H1 (cell line): ENCODE results near the gene ADAM22. TPM values are rescaled to one million over a fixed set of nuclear protein-coding genes. Genes with fewer than 3 reads are reported as not detected.

ENCODE experiments used
- CTCF ChIA-PET: fragments of 300-600 bp; sonication (Branson Sonifier 250); formaldehyde crosslinking; loops from one replicate; lab custom pipeline; 2021; ENCODE audit not compliant: partially characterized antibody; lab: Charles Lee
- POLR2A ChIA-PET: fragments of 300-600 bp; sonication (Branson Sonifier 250); formaldehyde crosslinking; loops from one replicate; lab custom pipeline; 2021; ENCODE audit warnings: inconsistent platforms; ENCODE audit not compliant: partially characterized antibody; lab: Charles Lee
- DNase-seq, 2 experiments: peaks; one replicate each; pipeline versions ENCODE4 v3.0.0 to v3.0.0-alpha.2; 2010 to 2022; ENCODE audit warnings: low spot score in 2 of 2, low read depth in 1 of 2, mixed read lengths in 1 of 2
- FAIRE-seq: peaks from 2 replicates; lab custom pipeline; 2011; peaks lifted over from hg19 to GRCh38; lab: Jason Lieb, UNC
- H2AFZ ChIP-seq: 2 replicates; pipeline ENCODE4 v1.8.1; 2012; ENCODE audit warnings: low read length, inconsistent platforms
- H2AK5ac ChIP-seq: 2 replicates; pipeline ENCODE4 v1.6.1; 2013; ENCODE audit warnings: low read depth, low read length
- H2BK120ac ChIP-seq: replicated peaks from 2 replicates; pipeline ENCODE3; 2013; ENCODE audit warnings: low read depth, low read length, inconsistent platforms
- H2BK12ac ChIP-seq: 2 replicates; pipeline ENCODE4 v1.6.1; 2013; ENCODE audit warnings: low read depth, low read length
- H2BK15ac ChIP-seq: 2 replicates; pipeline ENCODE4 v1.6.1; 2013; ENCODE audit warnings: low read length
- H2BK20ac ChIP-seq: 2 replicates; pipeline ENCODE4 v1.6.1; 2013; ENCODE audit warnings: low read length
- H2BK5ac ChIP-seq: 2 replicates; pipeline ENCODE4 v1.6.1; 2013; ENCODE audit warnings: low read depth, low read length
- H3K14ac ChIP-seq: 2 replicates; pipeline ENCODE4 v1.6.1; 2013; ENCODE audit warnings: inconsistent platforms; ENCODE audit not compliant: insufficient read length
- H3K18ac ChIP-seq: 2 replicates; pipeline ENCODE4 v1.6.1; 2013; ENCODE audit warnings: low read length; ENCODE audit errors: extremely low read depth
- H3K23ac ChIP-seq: 2 replicates; pipeline ENCODE4 v1.6.1; 2013; ENCODE audit warnings: inconsistent platforms; ENCODE audit not compliant: insufficient read length
- H3K23me2 ChIP-seq: 2 replicates; pipeline ENCODE4 v1.6.1; 2013; ENCODE audit warnings: low read depth, low read length
- H3K27ac ChIP-seq: 2 replicates; pipeline ENCODE4 v1.6.1; 2011; ENCODE audit warnings: low read depth, low read length, inconsistent platforms
- H3K27me3 ChIP-seq, 4 experiments: replicated peaks in 1 of 4; 1 replicate in 1 of 4; 2 replicates in 3 of 4; pipeline versions ENCODE4 v1.6.1 to v1.8.1; 2011 to 2013; ENCODE audit warnings: low read length in 3 of 4, mild to moderate bottlenecking in 3 of 4, inconsistent platforms in 2 of 4, mixed read lengths in 2 of 4, moderate library complexity in 1 of 4; ENCODE audit not compliant: control insufficient read depth in 3 of 4, insufficient read depth in 3 of 4; ENCODE audit errors: extremely low read depth in 1 of 4
- H3K36me3 ChIP-seq, 4 experiments: 2 replicates each; pipeline versions ENCODE4 v1.6.1 to v1.8.1; 2011 to 2013; ENCODE audit warnings: mild to moderate bottlenecking in 4 of 4, low read length in 3 of 4, moderate library complexity in 2 of 4, control low read depth in 1 of 4, inconsistent platforms in 1 of 4; ENCODE audit not compliant: insufficient read depth in 4 of 4, control insufficient read depth in 2 of 4
- H3K4ac ChIP-seq: replicated peaks from 2 replicates; pipeline ENCODE3; 2013; ENCODE audit warnings: low read length, low read depth, mixed read lengths, inconsistent platforms; ENCODE audit not compliant: insufficient read length
- H3K4me1 ChIP-seq, 4 experiments: replicated peaks in 1 of 4; 1 replicate in 1 of 4; 2 replicates in 3 of 4; pipeline versions ENCODE4 v1.6.1 to v1.8.1; 2011 to 2013; ENCODE audit warnings: low read length in 3 of 4, inconsistent platforms in 2 of 4, mixed read lengths in 1 of 4; ENCODE audit not compliant: insufficient read depth in 4 of 4, control insufficient read depth in 3 of 4
- H3K4me2 ChIP-seq, 2 experiments: 2 replicates each; pipeline versions ENCODE4 v1.6.1 to v1.8.1; 2011 to 2013; ENCODE audit warnings: low read depth in 2 of 2, low read length in 2 of 2, control low read depth in 1 of 2, inconsistent platforms in 1 of 2, mild to moderate bottlenecking in 1 of 2; ENCODE audit not compliant: insufficient read depth in 1 of 2
- H3K4me3 ChIP-seq, 4 experiments: fragments of 200-600, 300-600 bp in 1 of 4; sonication (generic), shearing (Covaris generic), sonication (Bioruptor Twin) in 1 of 4; 2 replicates each; pipeline versions ENCODE4 v1.5.1 to v1.8.1; 2011 to 2016; ENCODE audit warnings: low read length in 4 of 4, low read depth in 3 of 4, control low read depth in 2 of 4, inconsistent platforms in 2 of 4, mild to moderate bottlenecking in 2 of 4, mixed read lengths in 1 of 4, moderate library complexity in 1 of 4; ENCODE audit not compliant: insufficient read depth in 2 of 4; ENCODE audit errors: extremely low read depth in 1 of 4
- H3K56ac ChIP-seq: replicated peaks from 2 replicates; pipeline ENCODE3; 2013; ENCODE audit warnings: low read depth, mild to moderate bottlenecking, mixed read lengths, low read length, inconsistent platforms; ENCODE audit not compliant: insufficient read length
- H3K79me1 ChIP-seq: 2 replicates; pipeline ENCODE4 v1.6.1; 2013; ENCODE audit warnings: low read depth, low read length, control low read depth
- H3K79me2 ChIP-seq, 2 experiments: 2 replicates each; pipeline versions ENCODE4 v1.6.1 to v1.8.1; 2012 to 2013; ENCODE audit warnings: low read length in 2 of 2, mild to moderate bottlenecking in 2 of 2, inconsistent platforms in 1 of 2; ENCODE audit not compliant: insufficient read depth in 2 of 2, control insufficient read depth in 1 of 2
- H3K9ac ChIP-seq, 4 experiments: replicated peaks in 1 of 4; 1 replicate in 1 of 4; 2 replicates in 3 of 4; pipeline versions ENCODE4 v1.6.1 to v1.8.1; 2011 to 2013; ENCODE audit warnings: low read depth in 3 of 4, low read length in 3 of 4, control low read depth in 2 of 4, mild to moderate bottlenecking in 2 of 4, moderate library complexity in 2 of 4, inconsistent platforms in 1 of 4; ENCODE audit errors: extremely low read depth in 1 of 4
- H3K9me3 ChIP-seq, 2 experiments: 2 replicates each; pipeline versions ENCODE4 v1.6.1 to v1.8.1; 2012 to 2013; ENCODE audit warnings: mild to moderate bottlenecking in 2 of 2, moderate library complexity in 2 of 2, control low read depth in 1 of 2, inconsistent platforms in 1 of 2, low read depth in 1 of 2, low read length in 1 of 2, mixed read lengths in 1 of 2; ENCODE audit not compliant: insufficient read depth in 2 of 2
- H4K20me1 ChIP-seq, 2 experiments: replicated peaks in 1 of 2; 2 replicates each; pipeline versions ENCODE3 to v1.8.1; 2011 to 2013; ENCODE audit warnings: inconsistent platforms in 2 of 2, low read length in 2 of 2, mild to moderate bottlenecking in 1 of 2; ENCODE audit not compliant: insufficient read depth in 2 of 2, control insufficient read depth in 1 of 2
- H4K5ac ChIP-seq: 2 replicates; pipeline ENCODE4 v1.6.1; 2013; ENCODE audit warnings: low read length, low read depth, mixed read lengths, inconsistent platforms; ENCODE audit not compliant: insufficient read length
- H4K8ac ChIP-seq: 2 replicates; pipeline ENCODE4 v1.8.0; 2013; ENCODE audit warnings: mild to moderate bottlenecking, moderate library complexity, low read length, inconsistent platforms; ENCODE audit not compliant: insufficient read depth; ENCODE audit errors: extremely low read depth
- H4K91ac ChIP-seq: replicated peaks from 2 replicates; pipeline ENCODE3; 2013; ENCODE audit warnings: low read length, mixed read lengths, inconsistent platforms; ENCODE audit not compliant: insufficient read length
- ATF3 ChIP-seq: IDR thresholded peaks from 2 replicates; pipeline ENCODE4 v1.6.1; 2011; ENCODE audit warnings: low read depth, mild to moderate bottlenecking, low read length; ENCODE audit not compliant: insufficient read depth
- KDM4A ChIP-seq: IDR thresholded peaks from one replicate; pipeline ENCODE4 v1.7.1; 2012; ENCODE audit warnings: low read depth, mild to moderate bottlenecking, moderate library complexity, low read length, inconsistent platforms; ENCODE audit not compliant: severe bottlenecking
- NANOG ChIP-seq: IDR thresholded peaks from 2 replicates; pipeline ENCODE4 v1.6.1; 2011; ENCODE audit warnings: low read length, low read depth, mild to moderate bottlenecking, inconsistent platforms; ENCODE audit not compliant: insufficient read depth, poor library complexity, severe bottlenecking
- POU5F1 ChIP-seq: IDR thresholded peaks from 2 replicates; pipeline ENCODE4 v1.6.1; 2011; ENCODE audit warnings: low read depth, mild to moderate bottlenecking, low read length, moderate library complexity
- RNF2 ChIP-seq: fragments of 200-900, 300-1000 bp; sonication (generic); IDR thresholded peaks from 2 replicates; pipeline ENCODE4 v1.7.1; 2016; ENCODE audit warnings: borderline replicate concordance, low read depth, mild to moderate bottlenecking, antibody characterized with exemption, low read length; ENCODE audit not compliant: poor library complexity, severe bottlenecking; ENCODE audit errors: missing control alignments
- SP2 ChIP-seq: IDR thresholded peaks from 2 replicates; pipeline ENCODE4 v1.6.1; 2012; ENCODE audit warnings: mild to moderate bottlenecking, low read length, inconsistent platforms
- SUZ12 ChIP-seq: fragments of 200-600 bp; sonication (generic); IDR thresholded peaks from 2 replicates; pipeline ENCODE4 v1.6.1; 2012; ENCODE audit warnings: mild to moderate bottlenecking, inconsistent platforms, low read length, moderate library complexity, mixed read lengths
- TAF1 ChIP-seq: IDR thresholded peaks from 2 replicates; pipeline ENCODE4 v1.6.1; 2011; ENCODE audit warnings: mild to moderate bottlenecking, low read depth, low read length
- TCF12 ChIP-seq: IDR thresholded peaks from 2 replicates; pipeline ENCODE4 v1.6.1; 2011; ENCODE audit warnings: low read depth, mild to moderate bottlenecking, low read length
- YY1 ChIP-seq: IDR thresholded peaks from 2 replicates; pipeline ENCODE4 v1.6.1; 2011; ENCODE audit warnings: low read depth, mild to moderate bottlenecking, low read length
- WGBS, 2 experiments: shearing (Covaris generic) in 1 of 2; methylation state at CpG; one replicate each; pipeline versions ENCODE4 v1.1.6 to v1.1.7; 2013 to 2015; ENCODE audit warnings: low lambda C conversion rate in 2 of 2, mixed read lengths in 2 of 2, inconsistent platforms in 1 of 2, low coverage in 1 of 2, missing lambda C conversion rate in 1 of 2; ENCODE audit not compliant: insufficient replicate concordance in 2 of 2, insufficient coverage in 1 of 2, insufficient read length in 1 of 2; ENCODE audit errors: extremely low coverage in 1 of 2, missing lambda C conversion rate in 1 of 2; 5-methylcytosine and 5-hydroxymethylcytosine counted together
- polyA plus RNA-seq, 7 experiments: library from polyadenylated mRNA; depleted of rRNA in 3 of 7; stranded (reverse) in 5 of 7; unstranded in 2 of 7; fragments of >200 nt in 5 of 7; fragments of 200-250 nt in 2 of 7; gene quantifications; 1 replicate in 5 of 7; 2 replicates in 1 of 7; 4 replicates in 1 of 7; pipeline versions ENCODE4 v1.2.1 to v1.2.3, GENCODE V29; 2011 to 2013; ENCODE audit warnings: missing spikeins in 2 of 7, mixed read lengths in 2 of 7
- total RNA-seq: library from RNA; stranded (reverse); fragmentation: NEBNext Ultra II Directional; extraction: Animal tissue kit (Norgen Biotek cat#: 25700); gene quantifications from 2 replicates; pipeline ENCODE4 v1.2.1, GENCODE V29; 2021

Gene ADAM22
- total and polyA plus RNA-seq, 2 of the 8 experiments (the other 6 are each of a cell fraction or from before 2014, with no cell fraction given), result 4.6 to 21.4 TPM

GRCh38 chr7:88003581-88003980, 69.5 kb downstream of the ADAM22 start:
- no peak for FAIRE-seq
- no peak overlapping the region for H4K8ac ChIP-seq
- no peak overlapping the region for H2BK20ac ChIP-seq
- WGBS, 2 experiments, result 85% methylated on average over 3 of the region's 3 CpGs; no CpG with 5 or more reads in 1 of the 2 experiments
- ChIA-PET CTCF (interaction anchor here (1.2 to 1.3 kb wide), 2 partner anchors 12 kb away, joined by 3 read pairs; no protein-coding TSS in a partner anchor), POLR2A (no interaction called here)
- no peak overlapping the region for H3K4ac ChIP-seq
- no peak overlapping the region for H2BK5ac ChIP-seq
- H2BK120ac ChIP-seq, result no peak overlapping the region
- H3K18ac ChIP-seq, result no peak overlapping the region
- H3K36me3 ChIP-seq, result no peaks in the 10 kb centered on the region
- no peak overlapping the region for H3K4me3 ChIP-seq
- H3K9ac ChIP-seq, result no peak overlapping the region
- no peak overlapping the region for H4K5ac ChIP-seq
- no peaks in the 10 kb centered on the region for H4K20me1 ChIP-seq
- DNase-seq, result no peak
- H3K14ac ChIP-seq, result no peak overlapping the region
- H2AFZ ChIP-seq, result no peak overlapping the region
- H3K56ac ChIP-seq, result no peak overlapping the region
- H3K27ac ChIP-seq, result no peak overlapping the region
- no peaks in the 10 kb centered on the region for H3K9me3 ChIP-seq
- no peak overlapping the region for H2BK15ac ChIP-seq
- no peaks in the 10 kb centered on the region for H3K79me1 ChIP-seq
- H3K4me1 ChIP-seq, result peaks cover 0 to 8% (median under 1%) of the 10 kb centered on the region in 4 experiments; a peak in 3 of 7 replicates
- H3K4me2 ChIP-seq, result no peak overlapping the region
- no peaks in the 10 kb centered on the region for H3K23me2 ChIP-seq
- TF ChIP-seq ATF3 (no peak), KDM4A (no peak), TAF1 (no peak), TCF12 (no peak), POU5F1 (no peak), YY1 (no peak), RNF2 (no peak), NANOG (no peak), SP2 (no peak), SUZ12 (no peak)
- H3K27me3 ChIP-seq, result no peaks in the 10 kb centered on the region
- no peak overlapping the region for H2AK5ac ChIP-seq
- H3K23ac ChIP-seq, result no peak overlapping the region
- no peaks in the 10 kb centered on the region for H3K79me2 ChIP-seq
- H4K91ac ChIP-seq, result no peak overlapping the region
- no peak overlapping the region for H2BK12ac ChIP-seq
